Activated CD8-positive, alpha-beta memory T cell treated with anti-CD3 and anti-CD28 coated beads for 1 hour (primary cell): ENCODE results near the gene FADS2.
A peak's percentile ranks its signal among the peaks of the same experiment; 100 is the strongest.

Source experiments
- DNase-seq, 2 donors: peaks; one replicate each; pipeline ENCODE4 v3.0.0-alpha.2; 2020; ENCODE audit warnings: low read depth in 1 of 2; ENCODE audit errors: extremely low read depth in 1 of 2

Gene FADS2

GRCh38 chr11:61827571-61828378 lies at the start of gene FADS2:
FADS2 (plus strand) TSS chr11:61828300; CDS start chr11:61828391, 91 bp downstream.
- DNase-seq, result peak in 1 of 2 donors; percentile 45

GRCh38 chr11:61778357-61778886 lies 49.7 kb upstream of the FADS2 start:
- no peak for DNase-seq

GRCh38 chr11:61778920-61779650 lies 49.0 kb upstream of the FADS2 start:
- DNase-seq, result no peak

GRCh38 chr11:61779666-61780525 lies 48.2 kb upstream of the FADS2 start:
- DNase-seq, result no peak

- no peak for DNase-seq
Measured at GRCh38 chr11:61780581-61781162, 47.4 kb upstream of the FADS2 start.

- DNase-seq, result no peak
Measured at GRCh38 chr11:61781585-61781984, 46.5 kb upstream of the FADS2 start.

GRCh38 chr11:61782299-61782698 lies 45.8 kb upstream of the FADS2 start:
- DNase-seq, result no peak

GRCh38 chr11:61782841-61783240 lies 45.3 kb upstream of the FADS2 start:
- DNase-seq, result no peak

GRCh38 chr11:61783717-61784505 lies 44.2 kb upstream of the FADS2 start:
- DNase-seq, result no peak

- no peak for DNase-seq
Measured at GRCh38 chr11:61784506-61784805, 43.6 kb upstream of the FADS2 start.

- DNase-seq, result no peak
Measured at GRCh38 chr11:61785837-61786402, 42.2 kb upstream of the FADS2 start.

- no peak for DNase-seq
Measured at GRCh38 chr11:61787928-61788491, 40.1 kb upstream of the FADS2 start.

GRCh38 chr11:61791737-61792309 lies 36.3 kb upstream of the FADS2 start:
- DNase-seq, result no peak

GRCh38 chr11:61792310-61793082 lies 35.6 kb upstream of the FADS2 start, which contains the start of the genes FEN1 and TMEM258:
FEN1 (plus strand) TSS chr11:61792911; CDS start chr11:61795362, 2,451 bp downstream.
TMEM258 (minus strand) TSS chr11:61792599; CDS start chr11:61792558, 41 bp downstream.
- DNase-seq, result peak; percentile 59 to 80

- no peak for DNase-seq
Measured at GRCh38 chr11:61793083-61793828, 34.8 kb upstream of the FADS2 start.

- DNase-seq, result no peak
Measured at GRCh38 chr11:61793829-61794204, 34.3 kb upstream of the FADS2 start.

- no peak for DNase-seq
Measured at GRCh38 chr11:61794579-61794978, 33.5 kb upstream of the FADS2 start.
